Endothelial cell of umbilical vein (primary cell): ENCODE measurements around the gene OVCH1. TPM values are rescaled to one million over a fixed set of nuclear protein-coding genes. Genes with fewer than 3 reads are reported as not detected.

Experiments used
- BruUV-seq: library from RNA; stranded (reverse); fragments of 400-500 nt; replicated peaks from 2 replicates; lab custom pipeline; 2021; lab: Mats Ljungman, UMichigan
- CTCF ChIA-PET: fragments of 300-600, 350-600 bp; sonication (Branson Sonifier 250); formaldehyde crosslinking; loops from one replicate; lab custom pipeline; 2021; ENCODE audit warnings: antibody characterized with exemption, inconsistent platforms; lab: Charles Lee
- POLR2A ChIA-PET: fragments of 300-600, 350-600 bp; sonication (Branson Sonifier 250); formaldehyde crosslinking; loops from one replicate; lab custom pipeline; 2021; ENCODE audit warnings: antibody characterized with exemption, inconsistent platforms; lab: Charles Lee
- DNase-seq: peaks from one replicate; pipeline ENCODE4 v3.0.0-alpha.2; 2011; ENCODE audit warnings: low read depth, low spot score
- FAIRE-seq: peaks from 2 replicates; lab custom pipeline; 2011; peaks lifted over from hg19 to GRCh38; lab: Jason Lieb, UNC
- H2AFZ ChIP-seq: 2 replicates; pipeline ENCODE4 v1.6.0; 2012; ENCODE audit warnings: low read depth, low read length, control low read depth, inconsistent platforms
- H3K27ac ChIP-seq: 2 replicates; pipeline ENCODE4 v1.5.1; 2011; ENCODE audit warnings: low read depth, mild to moderate bottlenecking, control low read depth, low read length, moderate library complexity; ENCODE audit not compliant: insufficient read depth
- H3K27me3 ChIP-seq, 2 experiments: 2 replicates each; pipeline versions ENCODE4 v1.6.0 to v1.6.1; 2011; ENCODE audit warnings: low read length in 2 of 2, mixed read lengths in 1 of 2; ENCODE audit not compliant: control insufficient read depth in 2 of 2, insufficient read depth in 2 of 2
- H3K36me3 ChIP-seq, 2 experiments: 2 replicates in 1 of 2; 3 replicates in 1 of 2; pipeline ENCODE4 v1.5.1; 2011; ENCODE audit warnings: low read length in 2 of 2, mild to moderate bottlenecking in 1 of 2, moderate library complexity in 1 of 2; ENCODE audit not compliant: control insufficient read depth in 2 of 2, insufficient read depth in 2 of 2; ENCODE audit errors: extremely low read depth in 1 of 2
- H3K4me1 ChIP-seq: 3 replicates; pipeline ENCODE4 v1.5.1; 2011; ENCODE audit warnings: mild to moderate bottlenecking, low read length; ENCODE audit not compliant: control insufficient read depth, insufficient read depth; ENCODE audit errors: extremely low read depth
- H3K4me2 ChIP-seq: 2 replicates; pipeline ENCODE4 v1.6.1; 2011; ENCODE audit warnings: low read length, control low read depth, mixed read lengths; ENCODE audit not compliant: insufficient read depth
- H3K4me3 ChIP-seq, 3 experiments: fragments of 200-600 bp in 1 of 3; sonication (generic), shearing (Covaris generic) in 1 of 3; replicated peaks in 1 of 3; 2 replicates each; pipeline ENCODE4 v1.5.1; 2011 to 2016; ENCODE audit warnings: control low read depth in 3 of 3, low read length in 3 of 3, mild to moderate bottlenecking in 2 of 3, inconsistent platforms in 1 of 3, low read depth in 1 of 3, moderate library complexity in 1 of 3; ENCODE audit not compliant: insufficient read depth in 1 of 3
- H3K79me2 ChIP-seq: 2 replicates; pipeline ENCODE4 v1.6.0; 2012; ENCODE audit warnings: low read length, inconsistent platforms; ENCODE audit not compliant: control insufficient read depth, insufficient read depth
- H3K9ac ChIP-seq: replicated peaks from 2 replicates; pipeline ENCODE3; 2011; ENCODE audit warnings: low read length, control low read depth; ENCODE audit not compliant: insufficient read depth; ENCODE audit errors: extremely low read depth
- H3K9me1 ChIP-seq: replicated peaks from 3 replicates; pipeline ENCODE4 v1.6.0; 2011; ENCODE audit warnings: mild to moderate bottlenecking, low read length; ENCODE audit not compliant: control insufficient read depth, insufficient read depth; ENCODE audit errors: extremely low read depth
- H3K9me3 ChIP-seq: replicated peaks from 2 replicates; pipeline ENCODE4 v1.5.1; 2012; ENCODE audit warnings: low read length, inconsistent platforms; ENCODE audit not compliant: control insufficient read depth, insufficient read depth
- H4K20me1 ChIP-seq: replicated peaks from 2 replicates; pipeline ENCODE3; 2011; ENCODE audit warnings: mild to moderate bottlenecking, low read length; ENCODE audit not compliant: control insufficient read depth, insufficient read depth; ENCODE audit errors: extremely low read depth
- EZH2 ChIP-seq: IDR thresholded peaks from 2 replicates; pipeline ENCODE4 v1.6.1; 2012; ENCODE audit warnings: borderline replicate concordance, low read depth, mild to moderate bottlenecking, moderate library complexity, low read length, inconsistent platforms; ENCODE audit not compliant: severe bottlenecking
- FOS ChIP-seq: IDR thresholded peaks from 2 replicates; pipeline ENCODE4 v1.6.1; 2011; ENCODE audit warnings: mild to moderate bottlenecking, low read length, moderate library complexity, borderline replicate concordance; ENCODE audit not compliant: insufficient read depth
- GATA2 ChIP-seq: IDR thresholded peaks from 2 replicates; pipeline ENCODE4 v1.7.0; 2011; ENCODE audit warnings: low read depth, mild to moderate bottlenecking, moderate library complexity, mixed read lengths, low read length; ENCODE audit not compliant: insufficient read length, insufficient read depth
- JUN ChIP-seq: IDR thresholded peaks from 2 replicates; pipeline ENCODE4 v1.6.1; 2011; ENCODE audit warnings: borderline replicate concordance, low read depth; ENCODE audit not compliant: insufficient read length, insufficient read depth
- MYC ChIP-seq: IDR thresholded peaks from one replicate; pipeline ENCODE4 v1.6.1; 2011; ENCODE audit warnings: mild to moderate bottlenecking, low read depth, low read length
- POLR2A ChIP-seq: IDR thresholded peaks from 2 replicates; pipeline ENCODE4 v1.6.1; 2012; ENCODE audit warnings: low read depth, mild to moderate bottlenecking, control low read depth, low read length
- POLR2AphosphoS5 ChIP-seq: IDR thresholded peaks from 2 replicates; pipeline ENCODE4 v1.6.1; 2012; ENCODE audit warnings: low read depth, mild to moderate bottlenecking, control low read depth, low read length, moderate library complexity; ENCODE audit not compliant: insufficient read depth
- dilution Hi-C: fragments of 300-500 bp; cut with MboI; formaldehyde crosslinking; loops from one replicate; pipeline ENCODE4 v1.15.0; 2019; ENCODE audit warnings: low sequenced_read_pairs; ENCODE audit not compliant: extremely low pct_ligation_motif_present
- intact Hi-C: fragments of 100-400 bp; cut with micrococcal nuclease; formaldehyde crosslinking; loops from one replicate; pipeline ENCODE4 v1.10.0; 2022
- polyA plus RNA-seq, 4 experiments: library from polyadenylated mRNA; depleted of rRNA in 3 of 4; stranded (reverse) in 3 of 4; unstranded in 1 of 4; fragments of >200 nt; gene quantifications; 2 replicates each; pipeline versions ENCODE4 v1.2.1 to v1.2.3, GENCODE V29; 2011 to 2012; ENCODE audit warnings: missing spikeins in 1 of 4
- total RNA-seq: library from RNA; stranded (reverse); gene quantifications from 2 replicates; pipeline ENCODE4 v1.2.3, GENCODE V29; 2021
- TF ChIP-seq, protein P1 (sequence below): IDR thresholded peaks from 2 replicates; pipeline ENCODE4 v1.6.1; 2011; ENCODE audit not compliant: insufficient read depth, insufficient read length
- TF ChIP-seq, protein P2 (sequence below), 2 donors: IDR thresholded peaks; 1 replicate in 1 of 2; 2 replicates in 1 of 2; pipeline ENCODE4 v1.5.1; 2011; ENCODE audit warnings: low read length in 2 of 2, mild to moderate bottlenecking in 2 of 2, moderate library complexity in 2 of 2, control low read depth in 1 of 2, inconsistent platforms in 1 of 2, low read depth in 1 of 2; ENCODE audit not compliant: insufficient read depth in 1 of 2; ENCODE audit errors: extremely low read depth in 1 of 2

Gene OVCH1
- total and polyA plus RNA-seq, 2 donors (not counting 3 experiments of a cell fraction or from before 2014, with no cell fraction given): 0.01 TPM; not detected in 1

DNA sequence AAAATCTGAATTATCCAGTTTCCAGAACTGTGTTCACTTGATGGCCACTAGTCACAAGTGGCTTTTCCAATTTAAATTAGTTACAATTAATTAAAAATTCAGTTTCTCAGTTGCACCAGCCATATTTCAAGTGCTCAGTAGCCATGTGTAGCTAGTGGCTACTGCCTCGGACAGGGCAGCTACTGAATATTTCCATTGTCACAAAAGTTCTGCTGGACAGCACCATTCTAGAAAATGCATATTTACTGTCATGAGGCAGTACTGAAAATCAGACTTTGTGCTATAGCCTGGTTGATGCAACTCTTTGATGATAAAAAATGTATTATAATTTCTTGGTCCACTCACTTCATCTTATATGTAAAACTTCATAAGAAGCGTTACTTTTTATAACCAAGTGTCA is 11.5 kb upstream of the OVCH1 start:
- dilution Hi-C loops (no loop called here), intact Hi-C loops (no loop called here)
- Histone ChIP-seq H3K9ac (no peak overlapping the region), H3K79me2 (no peaks in the 10 kb centered on the region), H3K27me3 (no peaks in the 10 kb centered on the region), H3K4me2 (no peak overlapping the region), H4K20me1 (no peaks in the 10 kb centered on the region), H3K9me3 (no peaks in the 10 kb centered on the region), H3K36me3 (no peaks in the 10 kb centered on the region), H2AFZ (no peak overlapping the region), H3K9me1 (no peaks in the 10 kb centered on the region), H3K4me1 (no peaks in the 10 kb centered on the region), H3K27ac (no peak overlapping the region), H3K4me3 (no peak overlapping the region)
- POLR2A ChIA-PET: no interaction called here
- FAIRE-seq: no peak
- no peak for TF ChIP-seq GATA2
- TF ChIP-seq JUN: no peak
- TF ChIP-seq EZH2: no peak
- TF ChIP-seq, protein P1, sequence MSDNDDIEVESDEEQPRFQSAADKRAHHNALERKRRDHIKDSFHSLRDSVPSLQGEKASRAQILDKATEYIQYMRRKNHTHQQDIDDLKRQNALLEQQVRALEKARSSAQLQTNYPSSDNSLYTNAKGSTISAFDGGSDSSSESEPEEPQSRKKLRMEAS: no peak
- no peak for TF ChIP-seq POLR2AphosphoS5
- TF ChIP-seq, protein P2, sequence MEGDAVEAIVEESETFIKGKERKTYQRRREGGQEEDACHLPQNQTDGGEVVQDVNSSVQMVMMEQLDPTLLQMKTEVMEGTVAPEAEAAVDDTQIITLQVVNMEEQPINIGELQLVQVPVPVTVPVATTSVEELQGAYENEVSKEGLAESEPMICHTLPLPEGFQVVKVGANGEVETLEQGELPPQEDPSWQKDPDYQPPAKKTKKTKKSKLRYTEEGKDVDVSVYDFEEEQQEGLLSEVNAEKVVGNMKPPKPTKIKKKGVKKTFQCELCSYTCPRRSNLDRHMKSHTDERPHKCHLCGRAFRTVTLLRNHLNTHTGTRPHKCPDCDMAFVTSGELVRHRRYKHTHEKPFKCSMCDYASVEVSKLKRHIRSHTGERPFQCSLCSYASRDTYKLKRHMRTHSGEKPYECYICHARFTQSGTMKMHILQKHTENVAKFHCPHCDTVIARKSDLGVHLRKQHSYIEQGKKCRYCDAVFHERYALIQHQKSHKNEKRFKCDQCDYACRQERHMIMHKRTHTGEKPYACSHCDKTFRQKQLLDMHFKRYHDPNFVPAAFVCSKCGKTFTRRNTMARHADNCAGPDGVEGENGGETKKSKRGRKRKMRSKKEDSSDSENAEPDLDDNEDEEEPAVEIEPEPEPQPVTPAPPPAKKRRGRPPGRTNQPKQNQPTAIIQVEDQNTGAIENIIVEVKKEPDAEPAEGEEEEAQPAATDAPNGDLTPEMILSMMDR (IDR thresholded peaks at IDR 0.05; ENCODE audit: extremely low read depth in 1 of 2, insufficient read depth in 1 of 2, low read depth in 1 of 2, low read length in 2 of 2): no peak
- no peak for TF ChIP-seq MYC
- TF ChIP-seq POLR2A: no peak
- no peak for TF ChIP-seq FOS
- DNase-seq: no peak
- BruUV-seq: no TSS peak
- CTCF ChIA-PET: no interaction called here
